IMR-90 (cell line): ENCODE results near the gene TRIM25. TPM values are rescaled to one million over a fixed set of nuclear protein-coding genes. Genes with fewer than 3 reads are reported as not detected.
A peak's percentile ranks its signal among the peaks of the same experiment; 100 is the strongest.

ENCODE experiments used
- ATAC-seq: fragments of 200-7000 bp; cut with Tn5 transposase; 2 replicates; pipeline ENCODE4 v1.9.1; 2020; ENCODE audit warnings: low read depth, mild to moderate bottlenecking, moderate library complexity
- BruUV-seq: library from RNA; stranded (reverse); fragments of 400-500 nt; replicated peaks from 2 replicates; lab custom pipeline; 2021; lab: Mats Ljungman, UMichigan
- CTCF ChIA-PET: fragments of 300-600 bp; formaldehyde crosslinking; extraction: SDS; loops from one replicate; lab custom pipeline; 2021; ENCODE audit warnings: antibody characterized with exemption; lab: Yijun Ruan, JAX
- POLR2A ChIA-PET: fragments of 300-600 bp; sonication (Branson Sonifier 250); formaldehyde crosslinking; loops from one replicate; lab custom pipeline; 2022; ENCODE audit warnings: antibody characterized with exemption; ENCODE audit not compliant: unreplicated experiment; lab: Charles Lee
- DNase-seq: peaks from one replicate; pipeline ENCODE4 v3.0.0; 2013
- H2AFZ ChIP-seq: replicated peaks from 2 replicates; pipeline ENCODE3; 2013; ENCODE audit warnings: low read length, mild to moderate bottlenecking; ENCODE audit not compliant: poor library complexity
- H2AK5ac ChIP-seq: 2 replicates; pipeline ENCODE4 v1.6.1; 2013; ENCODE audit warnings: low read depth, low read length, inconsistent platforms
- H2AK9ac ChIP-seq: replicated peaks from 2 replicates; pipeline ENCODE3; 2013; ENCODE audit warnings: mild to moderate bottlenecking, low read depth, low read length, moderate library complexity; ENCODE audit not compliant: poor library complexity
- H2BK120ac ChIP-seq: 2 replicates; pipeline ENCODE4 v1.6.1; 2013; ENCODE audit warnings: low read depth, low read length, inconsistent platforms
- H2BK15ac ChIP-seq: 3 replicates; pipeline ENCODE4 v1.6.1; 2013; ENCODE audit warnings: low read depth, low read length, inconsistent platforms
- H2BK20ac ChIP-seq: 2 replicates; pipeline ENCODE4 v1.6.1; 2013; ENCODE audit warnings: low read depth, mild to moderate bottlenecking, inconsistent platforms, low read length, moderate library complexity
- H2BK5ac ChIP-seq: 2 replicates; pipeline ENCODE4 v1.6.1; 2013; ENCODE audit warnings: mild to moderate bottlenecking, low read depth, low read length, inconsistent platforms; ENCODE audit not compliant: poor library complexity, severe bottlenecking
- H3K14ac ChIP-seq: replicated peaks from 2 replicates; pipeline ENCODE4 v1.6.1; 2013; ENCODE audit warnings: low read depth, low read length, inconsistent platforms
- H3K18ac ChIP-seq: 2 replicates; pipeline ENCODE4 v1.6.1; 2013; ENCODE audit warnings: low read depth, low read length, control low read depth
- H3K23ac ChIP-seq: 2 replicates; pipeline ENCODE4 v1.6.1; 2013; ENCODE audit warnings: low read depth, low read length, inconsistent platforms
- H3K27ac ChIP-seq: 2 replicates; pipeline ENCODE4 v1.5.1; 2013; ENCODE audit warnings: mild to moderate bottlenecking, control low read depth, low read length; ENCODE audit not compliant: insufficient read depth
- H3K27me3 ChIP-seq: 2 replicates; pipeline ENCODE4 v1.6.1; 2013; ENCODE audit warnings: low read length; ENCODE audit not compliant: control insufficient read depth, insufficient read depth
- H3K36me3 ChIP-seq: 2 replicates; pipeline ENCODE4 v1.6.1; 2013; ENCODE audit warnings: low read length, mixed read lengths; ENCODE audit not compliant: control insufficient read depth, insufficient read depth
- H3K4ac ChIP-seq: 2 replicates; pipeline ENCODE4 v1.6.1; 2013; ENCODE audit warnings: low read depth, low read length, inconsistent platforms
- H3K4me1 ChIP-seq: 2 replicates; pipeline ENCODE4 v1.6.1; 2013; ENCODE audit warnings: low read length, mixed read lengths; ENCODE audit not compliant: control insufficient read depth, insufficient read depth
- H3K4me2 ChIP-seq: 2 replicates; pipeline ENCODE4 v1.6.1; 2013; ENCODE audit warnings: low read depth, mild to moderate bottlenecking, control low read depth, low read length, moderate library complexity
- H3K4me3 ChIP-seq: 2 replicates; pipeline ENCODE4 v1.5.1; 2013; ENCODE audit warnings: low read depth, mild to moderate bottlenecking, control low read depth, low read length, moderate library complexity; ENCODE audit not compliant: insufficient read depth
- H3K56ac ChIP-seq: 2 replicates; pipeline ENCODE4 v1.6.1; 2013; ENCODE audit warnings: low read length, inconsistent platforms; ENCODE audit not compliant: insufficient read depth; ENCODE audit errors: extremely low read depth
- H3K79me1 ChIP-seq, 2 experiments: 2 replicates each; pipeline ENCODE4 v1.6.1; 2013; ENCODE audit warnings: low read length in 2 of 2, inconsistent platforms in 1 of 2, low read depth in 1 of 2
- H3K9ac ChIP-seq: 2 replicates; pipeline ENCODE4 v1.6.1; 2013; ENCODE audit warnings: low read depth, low read length, control low read depth
- H3K9me1 ChIP-seq: 2 replicates; pipeline ENCODE4 v1.6.1; 2013; ENCODE audit warnings: low read length, inconsistent platforms; ENCODE audit not compliant: insufficient read depth
- H3K9me3 ChIP-seq: 2 replicates; pipeline ENCODE4 v1.6.1; 2013; ENCODE audit warnings: low read length; ENCODE audit not compliant: control insufficient read depth, insufficient read depth
- H4K20me1 ChIP-seq: 2 replicates; pipeline ENCODE4 v1.6.1; 2013; ENCODE audit warnings: low read length, inconsistent platforms; ENCODE audit not compliant: insufficient read depth
- H4K5ac ChIP-seq: 2 replicates; pipeline ENCODE4 v1.6.1; 2013; ENCODE audit warnings: mild to moderate bottlenecking, low read depth, low read length, control low read depth
- H4K8ac ChIP-seq, 2 experiments: 2 replicates each; pipeline ENCODE4 v1.6.1; 2013; ENCODE audit warnings: low read depth in 2 of 2, low read length in 2 of 2, control low read depth in 1 of 2, inconsistent platforms in 1 of 2
- H4K91ac ChIP-seq: 2 replicates; pipeline ENCODE4 v1.6.1; 2013; ENCODE audit warnings: low read depth, low read length, inconsistent platforms; ENCODE audit not compliant: insufficient read depth
- BHLHE40 ChIP-seq: fragments of 150-350 bp; IDR thresholded peaks from 2 replicates; pipeline ENCODE4 v1.6.1; 2016; ENCODE audit warnings: mild to moderate bottlenecking, low read depth, low read length
- CHD1 ChIP-seq: IDR thresholded peaks from 2 replicates; pipeline ENCODE4 v1.6.1; 2012; ENCODE audit warnings: low read depth, low read length, improper control_type of control experiment
- MAFK ChIP-seq: IDR thresholded peaks from 2 replicates; pipeline ENCODE4 v1.6.1; 2012; ENCODE audit warnings: low read depth, low read length, improper control_type of control experiment
- WGBS, 2 experiments: methylation state at CpG; one replicate each; pipeline versions ENCODE4 v1.1.5 to v1.1.7; 2013; ENCODE audit warnings: missing lambda C conversion rate in 2 of 2; ENCODE audit not compliant: insufficient read length in 1 of 2; ENCODE audit errors: extremely low coverage in 2 of 2; 5-methylcytosine and 5-hydroxymethylcytosine counted together
- dilution Hi-C: fragments of 300-500 bp; cut with HindIII; formaldehyde crosslinking; loops from one replicate; pipeline ENCODE4 v1.14.3; 2018; ENCODE audit warnings: low sequenced_read_pairs; ENCODE audit not compliant: unreplicated experiment
- in situ Hi-C: fragments of 300-500 bp; cut with MboI; formaldehyde crosslinking; loops from 3 replicates; pipeline ENCODE4 v1.14.3; 2019; ENCODE audit warnings: low sequenced_read_pairs, inconsistent platforms, mixed read lengths
- intact Hi-C: fragments of 100-400 bp; cut with micrococcal nuclease; formaldehyde crosslinking; loops from 2 replicates; pipeline ENCODE4 v1.10.0; 2022
- polyA plus RNA-seq, 3 experiments: library from polyadenylated mRNA; depleted of rRNA; stranded (reverse); fragments of >200 nt; gene quantifications; 2 replicates each; pipeline ENCODE4 v1.2.3, GENCODE V29; 2012; ENCODE audit warnings: low replicate concordance in 1 of 3
- total RNA-seq: library from RNA; depleted of rRNA; stranded (reverse); fragments of >200 nt; gene quantifications from 2 replicates; pipeline ENCODE4 v1.2.3, GENCODE V29; 2012

The TRIM25 gene
- total and polyA plus RNA-seq, 2 of the 4 experiments (the other 2 are of a cell fraction), result 25.5 to 27.5 TPM

GRCh38 chr17:56884483-56885311 is 29.2 kb downstream of the TRIM25 start:
- dilution Hi-C loops, result no loop called here
- Histone ChIP-seq H3K4me3 (no peak overlapping the region), H3K14ac (no peak overlapping the region), H3K36me3 (peaks cover 17% of the 10 kb centered on the region), H4K91ac (no peak overlapping the region), H3K23ac (no peak overlapping the region), H4K5ac (no peak overlapping the region), H3K4me1 (no peaks in the 10 kb centered on the region), H3K56ac (no peak overlapping the region), H2BK120ac (no peak overlapping the region), H3K9ac (no peak overlapping the region), H3K27me3 (no peaks in the 10 kb centered on the region), H3K18ac (no peak overlapping the region), H3K79me1 (0 out of 4 replicates have a peak, but pooled peaks cover 0 to 5% of the 10 kb centered on the region in 2 experiments), H2BK15ac (no peak overlapping the region), H2AK5ac (no peak overlapping the region), H2BK20ac (no peak overlapping the region), H2AFZ (peak overlapping the region; percentile 0), H3K27ac (no peak overlapping the region), H4K20me1 (no peaks in the 10 kb centered on the region), H2BK5ac (no peak overlapping the region), H2AK9ac (no peak overlapping the region), H3K4ac (no peak overlapping the region), H3K9me3 (peaks cover 3% of the 10 kb centered on the region; the same call in 1 of the 2 replicates), H4K8ac (no peak overlapping the region), H3K9me1 (peaks cover 5% of the 10 kb centered on the region; the same call in 1 of the 2 replicates), H3K4me2 (no peak overlapping the region)
- in situ Hi-C loops, result no loop called here
- no peak for TF ChIP-seq BHLHE40
- TF ChIP-seq CHD1, result no peak
- no peak for TF ChIP-seq MAFK
- no peak for DNase-seq
- POLR2A ChIA-PET, result no interaction called here
- no CpG with 5 or more reads among the region's 6 CpGs for WGBS, 2 experiments
- CTCF ChIA-PET, result interaction anchor here (0.5 to 1.1 kb wide), 2 partner anchors 11 to 26 kb away, joined by 3 to 4 read pairs; no protein-coding TSS in a partner anchor
- no peak for ATAC-seq
- intact Hi-C loops, result no loop called here
- no TSS peak for BruUV-seq
